ENCODE measurements around the gene SLC1A2.

DNA sequence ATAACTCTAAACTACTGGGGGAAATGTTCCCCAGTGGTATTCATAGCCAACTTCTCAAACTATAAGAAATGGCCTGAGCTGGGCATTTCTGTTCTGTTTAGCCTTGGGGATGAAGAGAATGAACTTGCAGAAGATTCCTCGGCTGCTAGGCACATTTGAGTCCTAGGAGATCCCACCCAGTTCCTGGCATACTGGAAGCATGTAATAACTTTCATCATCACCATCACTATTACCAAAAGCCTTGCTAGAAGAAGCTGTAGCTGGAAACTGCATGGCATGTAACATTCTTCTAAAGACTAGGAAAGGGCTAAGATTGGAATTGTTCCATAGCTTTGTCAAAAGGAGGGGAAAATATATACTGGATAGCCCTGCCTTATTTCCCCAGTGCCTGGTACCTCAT, 40.1 kb upstream of the SLC1A2 start:
- TF ChIP-seq ZNF384 (IDR thresholded peaks at IDR 0.05): no peak
- no peak for TF ChIP-seq FOXK2 (IDR thresholded peaks at IDR 0.05)
- no peak for TF ChIP-seq CTBP1 (IDR thresholded peaks at IDR 0.05; ENCODE audit: borderline replicate concordance)
- TF ChIP-seq LEF1 (IDR thresholded peaks at IDR 0.05; ENCODE audit: borderline replicate concordance): no peak
- no peak for TF ChIP-seq SP1 (IDR thresholded peaks at IDR 0.05)

All from HEK293T (cell line).